Transverse colon (tissue), 4 donors: Measurements from ENCODE around the gene CEACAM21. TPM values are rescaled to one million over a fixed set of nuclear protein-coding genes. Genes with fewer than 3 reads are reported as not detected.
A peak's percentile ranks its signal among the peaks of the same experiment; 100 is the strongest.

Experiments used
- DNase-seq: peaks from one replicate; pipeline ENCODE4 v3.0.0-alpha.2; 2019
- H3K27ac ChIP-seq, 4 donors: fragments of 200-600 bp; sonication (generic); 2 replicates each; pipeline ENCODE4 v1.5.1; 2016 to 2018; ENCODE audit warnings: inconsistent platforms in 4 of 4
- H3K27me3 ChIP-seq: fragments of 200-600 bp; sonication (generic); 2 replicates; pipeline ENCODE4 v1.5.1; 2017; ENCODE audit warnings: inconsistent platforms
- H3K36me3 ChIP-seq, 4 donors: fragments of 200-600 bp; sonication (generic); 2 replicates each; pipeline ENCODE4 v1.5.1; 2017 to 2019; ENCODE audit warnings: inconsistent platforms in 4 of 4
- H3K4me1 ChIP-seq, 4 donors: fragments of 200-600 bp; sonication (generic); 2 replicates each; pipeline ENCODE4 v1.5.1; 2017 to 2020; ENCODE audit warnings: inconsistent platforms in 4 of 4
- H3K4me3 ChIP-seq, 4 donors: fragments of 200-600 bp; sonication (generic); 1 replicate in 1 of 4; 2 replicates in 3 of 4; pipeline versions ENCODE4 v1.5.1 to v1.6.1; 2017 to 2019; ENCODE audit warnings: inconsistent platforms in 4 of 4
- H3K9me3 ChIP-seq, 2 donors: fragments of 200-600 bp; sonication (generic); 2 replicates each; pipeline ENCODE4 v1.5.1; 2017 to 2019; ENCODE audit warnings: inconsistent platforms in 2 of 2
- EP300 ChIP-seq: sonication (generic); formaldehyde crosslinking; IDR thresholded peaks from one replicate; pipeline ENCODE4 v1.6.1; 2017; ENCODE audit warnings: antibody characterized with exemption, low read depth
- POLR2A ChIP-seq: fragments of 450-650 bp; IDR thresholded peaks from one replicate; pipeline ENCODE4 v1.6.1; 2016; ENCODE audit warnings: antibody characterized with exemption, mild to moderate bottlenecking, moderate library complexity
- POLR2AphosphoS5 ChIP-seq, 3 donors: sonication (generic); formaldehyde crosslinking; IDR thresholded peaks; one replicate each; pipeline ENCODE4 v1.6.1; 2016; ENCODE audit warnings: antibody characterized with exemption in 3 of 3
- WGBS, 2 donors: methylation state at CpG; one replicate each; pipeline ENCODE4 v1.1.5; 2018; ENCODE audit warnings: low coverage in 1 of 2; 5-methylcytosine and 5-hydroxymethylcytosine counted together
- in situ Hi-C, 4 donors: fragments of 200-750 bp; cut with MboI; loops; one replicate each; pipeline versions ENCODE4 v1.15.0 to v1.15.1; 2017; ENCODE audit warnings: low sequenced_read_pairs in 3 of 4, low pct_ligation_motif_present in 1 of 4, low pct_unique_long_range_greater_than_20kb in 1 of 4
- intact Hi-C: fragments of 100-400 bp; cut with DNase I; formaldehyde crosslinking; loops from one replicate; pipeline ENCODE4 v1.15.1; 2023; ENCODE audit warnings: low total_unique reads
- total RNA-seq, 4 donors: library from RNA; depleted of rRNA; stranded (reverse); fragments of >200 nt; gene quantifications; one replicate each; pipeline ENCODE4 v1.1.0, GENCODE V29; 2016
- TF ChIP-seq, protein P1 (sequence below), 5 experiments: fragments of 200-600 bp in 3 of 5; fragments of 450-650 bp in 2 of 5; sonication (generic) in 3 of 5; IDR thresholded peaks; 1 replicate in 2 of 5; 2 replicates in 3 of 5; pipeline ENCODE4 v1.5.1; 2016 to 2017; ENCODE audit warnings: antibody characterized with exemption in 5 of 5, inconsistent platforms in 3 of 5, mild to moderate bottlenecking in 2 of 5, moderate library complexity in 1 of 5

CEACAM21 gene
- total RNA-seq, 4 donors from 2014 or later: 0.41 to 1.1 (median 0.95) TPM; not detected in 1

- in situ Hi-C loops (no loop called here), intact Hi-C loops (loop anchor here (2.0 kb wide), 1 partner anchor 59 kb away; no protein-coding TSS in a partner anchor)
- Histone ChIP-seq H3K36me3 (no peaks in the 10 kb centered on the region), H3K4me3 (no peak overlapping the region), H3K27ac (peak overlapping the region in 1 of 4 donors; percentile 52), H3K9me3 (no peaks in the 10 kb centered on the region), H3K27me3 (peaks cover 27% of the 10 kb centered on the region), H3K4me1 (peaks cover 0 to 27% (median 2%) of the 10 kb centered on the region in 4 donors)
- TF ChIP-seq POLR2AphosphoS5 (IDR thresholded peaks at IDR 0.05) (no peak), EP300 (no peak), POLR2A (no peak)
- TF ChIP-seq, protein P1, sequence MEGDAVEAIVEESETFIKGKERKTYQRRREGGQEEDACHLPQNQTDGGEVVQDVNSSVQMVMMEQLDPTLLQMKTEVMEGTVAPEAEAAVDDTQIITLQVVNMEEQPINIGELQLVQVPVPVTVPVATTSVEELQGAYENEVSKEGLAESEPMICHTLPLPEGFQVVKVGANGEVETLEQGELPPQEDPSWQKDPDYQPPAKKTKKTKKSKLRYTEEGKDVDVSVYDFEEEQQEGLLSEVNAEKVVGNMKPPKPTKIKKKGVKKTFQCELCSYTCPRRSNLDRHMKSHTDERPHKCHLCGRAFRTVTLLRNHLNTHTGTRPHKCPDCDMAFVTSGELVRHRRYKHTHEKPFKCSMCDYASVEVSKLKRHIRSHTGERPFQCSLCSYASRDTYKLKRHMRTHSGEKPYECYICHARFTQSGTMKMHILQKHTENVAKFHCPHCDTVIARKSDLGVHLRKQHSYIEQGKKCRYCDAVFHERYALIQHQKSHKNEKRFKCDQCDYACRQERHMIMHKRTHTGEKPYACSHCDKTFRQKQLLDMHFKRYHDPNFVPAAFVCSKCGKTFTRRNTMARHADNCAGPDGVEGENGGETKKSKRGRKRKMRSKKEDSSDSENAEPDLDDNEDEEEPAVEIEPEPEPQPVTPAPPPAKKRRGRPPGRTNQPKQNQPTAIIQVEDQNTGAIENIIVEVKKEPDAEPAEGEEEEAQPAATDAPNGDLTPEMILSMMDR (IDR thresholded peaks at IDR 0.05): no peak
- WGBS, 2 donors: 40 to 52% methylated on average over 1 of the region's 1 CpG
- DNase-seq: no peak
Observed at GRCh38 chr19:41533671-41534215, 42.2 kb upstream of the CEACAM21 start.

GRCh38 chr19:41535029-41535622 is 40.8 kb upstream of the CEACAM21 start:
- TF ChIP-seq POLR2A (no peak), EP300 (no peak), POLR2AphosphoS5 (IDR thresholded peaks at IDR 0.05) (no peak)
- TF ChIP-seq, protein P1 (IDR thresholded peaks at IDR 0.05): no peak
- 47 to 69% methylated on average over 4 of the region's 4 CpGs for WGBS, 2 donors
- Histone ChIP-seq H3K9me3 (no peaks in the 10 kb centered on the region), H3K4me3 (peak overlapping the region in 1 of 4 donors; percentile 5), H3K4me1 (peaks cover 0 to 27% (median 2%) of the 10 kb centered on the region in 4 donors), H3K27me3 (peaks cover 30% of the 10 kb centered on the region), H3K27ac (peak overlapping the region; percentile 42 to 54 (median 50)), H3K36me3 (no peaks in the 10 kb centered on the region)
- no peak for DNase-seq
- intact Hi-C loops (no loop called here), in situ Hi-C loops (no loop called here)

- TF ChIP-seq, protein P1 (IDR thresholded peaks at IDR 0.05): peak; percentile 27 to 46 (median 35)
- no peak for TF ChIP-seq EP300
- 31 to 59% methylated on average over 1 of the region's 1 CpG for WGBS, 2 donors
- peaks cover 35% of the 10 kb centered on the region for H3K27me3 ChIP-seq
- no peaks in the 10 kb centered on the region for H3K9me3 ChIP-seq
- intact Hi-C loops: no loop called here
- H3K4me1 ChIP-seq: peaks cover 0 to 12% (median 0%) of the 10 kb centered on the region in 4 donors
- in situ Hi-C loops: no loop called here
- no peak for DNase-seq
- H3K4me3 ChIP-seq: no peak overlapping the region
- no peak overlapping the region for H3K27ac ChIP-seq
- no peaks in the 10 kb centered on the region for H3K36me3 ChIP-seq
Observed at GRCh38 chr19:41537789-41538188, 38.2 kb upstream of the CEACAM21 start.

GRCh38 chr19:41540041-41540695 is 35.8 kb upstream of the CEACAM21 start:
- Histone ChIP-seq H3K27ac (no peak overlapping the region), H3K4me1 (no peaks in the 10 kb centered on the region), H3K9me3 (no peaks in the 10 kb centered on the region), H3K36me3 (no peaks in the 10 kb centered on the region), H3K27me3 (peaks cover 31% of the 10 kb centered on the region), H3K4me3 (no peak overlapping the region)
- no peak for DNase-seq
- TF ChIP-seq, protein P1 (IDR thresholded peaks at IDR 0.05): no peak
- TF ChIP-seq POLR2AphosphoS5 (IDR thresholded peaks at IDR 0.05) (no peak), POLR2A (no peak), EP300 (no peak)
- intact Hi-C loops (no loop called here), in situ Hi-C loops (no loop called here)
- 56 to 78% methylated on average over 5 to 11 of the region's 11 CpGs for WGBS, 2 donors
